HEK293T (cell line): ENCODE data around the gene LRRC10B.

ENCODE experiments used
- ARNT ChIP-seq: fragments of 450-650 bp; IDR thresholded peaks from 2 replicates; pipeline ENCODE4 v1.6.1; 2017; ENCODE audit warnings: mild to moderate bottlenecking
- FOXM1 ChIP-seq: fragments of 450-650 bp; IDR thresholded peaks from 2 replicates; pipeline ENCODE4 v1.6.1; 2017; ENCODE audit warnings: mild to moderate bottlenecking, borderline replicate concordance
- SUZ12 ChIP-seq: fragments of 450-650 bp; IDR thresholded peaks from 2 replicates; pipeline ENCODE4 v1.6.1; 2016; ENCODE audit warnings: mild to moderate bottlenecking

DNA sequence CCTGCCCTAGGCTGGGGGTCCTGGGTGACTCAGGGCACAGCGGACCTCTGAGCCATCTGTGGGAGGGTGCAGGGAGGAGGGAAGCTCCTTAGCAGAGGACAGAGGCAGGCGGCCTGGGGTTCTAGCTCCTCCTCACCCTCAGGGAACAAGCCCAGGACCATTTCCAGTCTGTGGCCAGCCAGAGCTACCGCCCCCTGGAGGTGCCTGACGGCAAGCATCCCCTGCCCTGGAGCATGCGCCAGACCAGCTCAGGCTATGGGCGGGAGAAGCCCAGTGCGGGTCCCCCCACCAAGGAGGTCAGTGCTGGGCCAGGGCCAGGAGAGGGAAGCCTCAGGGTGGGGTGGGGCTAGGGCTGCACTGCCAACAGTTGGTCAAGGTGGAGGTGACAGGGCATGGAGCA lies 26.0 kb upstream of the LRRC10B start:
- TF ChIP-seq ARNT (no peak), FOXM1 (no peak), SUZ12 (no peak)
